Colonic mucosa (tissue), 4 donors: ENCODE measurements around the gene KRT10. TPM values are rescaled to one million over a fixed set of nuclear protein-coding genes. Genes with fewer than 3 reads are reported as not detected.
A peak's percentile ranks its signal among the peaks of the same experiment; 100 is the strongest.

Experiments
- DNase-seq: peaks from one replicate; pipeline ENCODE4 v3.0.0-alpha.2; 2020
- H3K27ac ChIP-seq: fragments of 200-600 bp; one replicate; pipeline ENCODE4 v1.8.0; 2021
- H3K27me3 ChIP-seq: fragments of 200-600 bp; one replicate; pipeline ENCODE4 v1.8.0; 2021
- H3K36me3 ChIP-seq: fragments of 200-600 bp; one replicate; pipeline ENCODE4 v1.8.0; 2021
- H3K4me1 ChIP-seq: fragments of 200-600 bp; one replicate; pipeline ENCODE4 v1.8.0; 2021; ENCODE audit warnings: mild to moderate bottlenecking
- H3K4me3 ChIP-seq: fragments of 200-600 bp; one replicate; pipeline ENCODE4 v1.8.0; 2021
- H3K9ac ChIP-seq, 2 donors: one replicate each; pipeline ENCODE4 v1.7.0; 2013; ENCODE audit warnings: control low read depth in 2 of 2, low read depth in 2 of 2, low read length in 2 of 2
- H3K9me3 ChIP-seq: fragments of 200-600 bp; one replicate; pipeline ENCODE4 v1.8.0; 2021
- intact Hi-C: fragments of 100-400 bp; cut with DNase I; formaldehyde crosslinking; loops from one replicate; pipeline ENCODE4 v1.14.1; 2022
- total RNA-seq, 2 donors: library from RNA; stranded (reverse); fragmentation: NEBNext Ultra II Directional in 1 of 2; extraction: Animal tissue kit (Norgen Biotek cat#: 25700) in 1 of 2; gene quantifications; one replicate each; pipeline ENCODE4 v1.2.1, GENCODE V29; 2021
- TF ChIP-seq, protein P1 (sequence below): fragments of 200-600 bp; IDR thresholded peaks from one replicate; pipeline ENCODE4 v1.8.0; 2022; ENCODE audit warnings: antibody characterized with exemption, mild to moderate bottlenecking
- donor health status: healthy.
- donor health status: DM: no; HTN: no; CAD: no.
- donor health status: DM: no; HTN: no; CAD: no.

KRT10 gene
- total RNA-seq, 2 donors from 2014 or later = 33.6 to 35.1 TPM

DNA sequence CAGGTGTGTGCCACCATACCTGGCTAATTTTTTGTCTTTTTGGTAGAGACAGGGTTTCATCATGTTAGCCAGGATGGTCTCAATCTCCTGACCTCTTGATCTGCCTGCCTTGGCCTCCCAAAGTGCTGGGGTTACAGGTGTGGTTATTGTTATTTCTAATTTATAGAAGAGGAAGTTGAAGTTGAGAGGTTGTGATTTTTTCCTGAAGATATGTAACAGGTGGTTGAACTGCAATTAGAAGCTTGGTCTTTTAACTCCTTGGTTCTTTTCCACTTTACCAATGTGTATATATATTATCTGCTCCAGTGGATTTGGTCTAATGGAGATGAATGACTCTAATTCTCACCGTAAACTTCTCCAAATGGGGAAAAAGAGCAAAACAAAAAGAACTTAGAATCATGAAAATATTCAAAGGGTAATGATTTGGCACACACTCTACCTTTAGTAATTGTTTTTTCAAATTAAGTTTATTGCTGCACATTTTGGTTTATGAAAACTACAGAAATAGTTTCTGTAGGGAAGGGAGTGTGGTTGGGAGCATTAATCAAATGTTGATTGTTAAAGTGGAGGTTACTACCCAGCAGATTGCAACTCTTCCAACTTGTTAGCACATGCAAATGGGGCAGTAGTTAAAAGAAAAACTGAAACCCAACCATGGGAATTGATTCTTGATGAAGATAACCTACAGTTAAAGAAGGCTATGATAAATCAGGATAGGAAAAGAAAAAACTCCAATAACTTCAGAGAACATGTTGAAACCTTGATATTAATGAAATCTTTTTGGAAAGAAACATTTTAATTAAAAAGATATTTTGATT lies 1.8 kb upstream of the KRT10 start:
- H3K9ac ChIP-seq = no peak overlapping the region
- no peak overlapping the region for H3K27ac ChIP-seq
- DNase-seq = no peak
- H3K36me3 ChIP-seq = no peaks in the 10 kb centered on the region
- TF ChIP-seq, protein P1, sequence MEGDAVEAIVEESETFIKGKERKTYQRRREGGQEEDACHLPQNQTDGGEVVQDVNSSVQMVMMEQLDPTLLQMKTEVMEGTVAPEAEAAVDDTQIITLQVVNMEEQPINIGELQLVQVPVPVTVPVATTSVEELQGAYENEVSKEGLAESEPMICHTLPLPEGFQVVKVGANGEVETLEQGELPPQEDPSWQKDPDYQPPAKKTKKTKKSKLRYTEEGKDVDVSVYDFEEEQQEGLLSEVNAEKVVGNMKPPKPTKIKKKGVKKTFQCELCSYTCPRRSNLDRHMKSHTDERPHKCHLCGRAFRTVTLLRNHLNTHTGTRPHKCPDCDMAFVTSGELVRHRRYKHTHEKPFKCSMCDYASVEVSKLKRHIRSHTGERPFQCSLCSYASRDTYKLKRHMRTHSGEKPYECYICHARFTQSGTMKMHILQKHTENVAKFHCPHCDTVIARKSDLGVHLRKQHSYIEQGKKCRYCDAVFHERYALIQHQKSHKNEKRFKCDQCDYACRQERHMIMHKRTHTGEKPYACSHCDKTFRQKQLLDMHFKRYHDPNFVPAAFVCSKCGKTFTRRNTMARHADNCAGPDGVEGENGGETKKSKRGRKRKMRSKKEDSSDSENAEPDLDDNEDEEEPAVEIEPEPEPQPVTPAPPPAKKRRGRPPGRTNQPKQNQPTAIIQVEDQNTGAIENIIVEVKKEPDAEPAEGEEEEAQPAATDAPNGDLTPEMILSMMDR = no peak
- no peaks in the 10 kb centered on the region for H3K9me3 ChIP-seq
- H3K27me3 ChIP-seq = no peaks in the 10 kb centered on the region
- H3K4me3 ChIP-seq = no peak overlapping the region
- intact Hi-C loops = no loop called here
- H3K4me1 ChIP-seq = no peaks in the 10 kb centered on the region

DNA sequence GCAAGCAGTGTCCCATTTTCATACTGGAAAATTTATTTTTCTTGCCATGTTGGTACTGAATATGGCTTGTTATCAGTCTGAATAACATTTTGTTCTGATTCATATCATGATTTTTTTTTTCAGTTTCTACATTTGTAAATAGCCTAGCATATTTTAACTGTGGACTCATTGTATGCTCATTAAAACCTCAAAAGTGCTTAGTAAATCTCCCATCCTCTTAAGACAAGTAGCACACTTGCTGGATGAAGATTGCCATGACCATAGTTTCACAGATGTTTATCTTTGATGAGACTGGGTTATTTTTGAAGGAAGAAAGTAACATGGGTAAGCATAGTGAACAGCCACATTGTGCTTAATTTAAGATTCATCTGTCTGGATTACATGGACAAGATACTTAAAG lies 878 bp downstream of the KRT10 start:
- Histone ChIP-seq H3K36me3 (no peaks in the 10 kb centered on the region), H3K27ac (no peak overlapping the region), H3K4me3 (no peak overlapping the region), H3K9me3 (no peaks in the 10 kb centered on the region), H3K9ac (no peak overlapping the region), H3K4me1 (no peaks in the 10 kb centered on the region), H3K27me3 (no peaks in the 10 kb centered on the region)
- DNase-seq = no peak
- TF ChIP-seq, protein P1 = no peak
- intact Hi-C loops = no loop called here

DNA sequence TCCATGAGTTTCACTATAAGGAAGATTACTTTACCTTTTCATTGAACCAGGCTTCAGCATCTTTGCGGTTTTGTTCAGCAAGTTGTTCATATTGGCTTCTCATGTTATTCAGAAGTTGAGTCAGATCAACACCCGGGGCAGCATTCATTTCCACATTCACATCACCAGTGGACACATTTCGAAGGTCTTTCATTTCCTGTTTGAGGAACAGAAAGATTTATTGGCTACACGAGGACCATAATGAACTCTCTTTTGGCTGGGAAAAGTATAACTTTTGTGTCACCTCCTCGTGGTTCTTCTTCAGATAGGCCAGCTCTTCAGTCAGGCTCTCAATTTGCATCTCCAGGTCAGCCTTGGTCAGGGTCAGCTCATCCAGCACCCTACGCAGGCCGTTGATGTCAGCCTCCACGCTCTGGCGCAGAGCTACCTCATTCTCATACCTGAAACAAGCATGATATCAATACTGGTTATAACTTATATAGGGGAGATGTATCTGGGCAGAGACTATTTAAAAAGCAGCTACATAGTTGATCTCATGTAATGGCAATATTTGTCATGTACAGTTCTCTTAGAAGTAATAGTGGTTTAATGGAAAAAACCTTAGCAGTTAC lies 2.1 kb downstream of the KRT10 start:
- no peak for DNase-seq
- no peak overlapping the region for H3K9ac ChIP-seq
- H3K27ac ChIP-seq = no peak overlapping the region
- H3K4me1 ChIP-seq = no peaks in the 10 kb centered on the region
- no peaks in the 10 kb centered on the region for H3K9me3 ChIP-seq
- H3K36me3 ChIP-seq = no peaks in the 10 kb centered on the region
- intact Hi-C loops = no loop called here
- H3K27me3 ChIP-seq = no peaks in the 10 kb centered on the region
- no peak overlapping the region for H3K4me3 ChIP-seq
- TF ChIP-seq, protein P1 = no peak

DNA sequence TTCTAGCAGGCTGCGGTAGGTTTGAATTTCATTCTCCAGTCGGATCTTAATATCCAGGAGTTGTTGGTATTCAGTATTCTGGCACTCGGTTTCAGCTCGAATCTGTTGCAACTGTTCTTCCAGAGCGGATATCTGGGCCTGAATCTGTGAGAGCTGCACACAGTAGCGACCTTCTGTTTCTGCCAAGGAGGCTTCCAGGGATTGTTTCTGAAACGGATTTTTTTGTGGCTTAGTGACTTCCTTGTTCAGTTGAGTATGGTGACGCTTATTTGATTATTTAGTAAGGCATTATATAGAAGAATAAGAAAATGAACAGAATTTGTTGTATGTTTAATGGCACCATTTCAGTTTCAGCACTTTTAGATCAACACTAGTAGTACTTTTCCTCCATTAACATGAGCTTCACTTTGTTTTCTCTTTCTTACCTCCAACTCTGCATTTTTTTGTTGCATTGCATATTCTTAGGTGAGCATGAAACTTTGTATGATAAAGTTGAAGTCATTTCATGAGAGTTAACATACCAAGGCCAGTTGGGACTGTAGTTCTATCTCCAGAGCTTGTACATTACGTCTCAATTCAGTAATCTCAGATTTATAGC lies 2.8 kb downstream of the KRT10 start:
- Histone ChIP-seq H3K4me1 (no peaks in the 10 kb centered on the region), H3K27me3 (no peaks in the 10 kb centered on the region), H3K9me3 (no peaks in the 10 kb centered on the region), H3K36me3 (no peaks in the 10 kb centered on the region), H3K9ac (no peak overlapping the region), H3K4me3 (peak overlapping the region; percentile 60), H3K27ac (peak overlapping the region; percentile 15)
- intact Hi-C loops = no loop called here
- DNase-seq = no peak
- TF ChIP-seq, protein P1 = no peak

DNA sequence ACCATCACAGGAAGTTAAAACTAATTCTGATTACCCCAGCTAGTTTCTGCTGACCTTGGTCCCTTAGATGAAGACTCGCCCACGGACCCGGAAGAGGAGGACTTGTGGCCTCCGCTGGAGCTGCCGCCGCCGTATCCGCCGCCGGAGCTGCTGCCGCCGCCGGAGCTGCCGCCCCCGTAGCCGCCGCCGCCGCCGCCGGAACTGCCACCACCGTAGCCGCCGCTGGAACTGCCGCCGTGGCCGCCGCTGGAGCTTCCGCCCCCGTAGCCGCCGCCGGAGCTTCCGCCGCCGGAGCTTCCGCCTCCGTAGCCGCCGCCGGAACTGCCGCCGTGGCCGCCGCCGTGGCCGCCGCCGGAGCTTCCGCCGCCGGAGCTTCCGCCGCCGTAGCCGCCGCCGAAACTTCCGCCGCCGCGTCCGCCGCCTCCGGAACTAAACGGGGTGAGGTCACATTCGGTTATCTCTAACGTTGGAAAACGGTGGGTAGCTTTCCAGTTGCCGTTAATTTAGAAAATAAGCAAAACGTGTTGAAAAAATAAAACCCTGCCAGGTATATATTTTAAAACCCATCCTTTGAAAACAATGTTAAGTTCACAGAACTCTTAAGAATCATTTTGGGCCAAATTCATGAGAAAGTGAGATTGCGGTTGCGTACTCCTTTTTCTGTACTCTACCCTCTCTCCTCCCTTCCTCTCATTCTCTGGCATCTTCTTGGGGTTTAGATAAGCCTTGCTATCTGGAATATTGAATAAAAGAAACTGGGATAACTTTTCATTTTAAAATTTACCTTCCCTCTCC lies 3.5 kb downstream of the KRT10 start:
- intact Hi-C loops = no loop called here
- TF ChIP-seq, protein P1 = no peak
- DNase-seq = peak; percentile 78
- H3K36me3 ChIP-seq = no peaks in the 10 kb centered on the region
- H3K9me3 ChIP-seq = no peaks in the 10 kb centered on the region
- H3K4me1 ChIP-seq = no peaks in the 10 kb centered on the region
- H3K27ac ChIP-seq = peak overlapping the region; percentile 82
- no peaks in the 10 kb centered on the region for H3K27me3 ChIP-seq
- peak overlapping the region; percentile 60 for H3K4me3 ChIP-seq
- H3K9ac ChIP-seq = peak overlapping the region; percentile 26 to 40
